Transverse colon (tissue), 4 donors: ENCODE results near the gene NQO2. TPM values are rescaled to one million over a fixed set of nuclear protein-coding genes. Genes with fewer than 3 reads are reported as not detected.
"Not testable (repeated sequence)": the region's sequence is repeated elsewhere in the genome, so short reads cannot be mapped to it uniquely, and the experiment has no call there.

Experiments used
- DNase-seq: peaks from one replicate; pipeline ENCODE4 v3.0.0-alpha.2; 2019
- H3K27ac ChIP-seq, 4 donors: fragments of 200-600 bp; sonication (generic); 2 replicates each; pipeline ENCODE4 v1.5.1; 2016 to 2018; ENCODE audit warnings: inconsistent platforms in 4 of 4
- H3K27me3 ChIP-seq: fragments of 200-600 bp; sonication (generic); 2 replicates; pipeline ENCODE4 v1.5.1; 2017; ENCODE audit warnings: inconsistent platforms
- H3K36me3 ChIP-seq, 4 donors: fragments of 200-600 bp; sonication (generic); 2 replicates each; pipeline ENCODE4 v1.5.1; 2017 to 2019; ENCODE audit warnings: inconsistent platforms in 4 of 4
- H3K4me1 ChIP-seq, 4 donors: fragments of 200-600 bp; sonication (generic); 2 replicates each; pipeline ENCODE4 v1.5.1; 2017 to 2020; ENCODE audit warnings: inconsistent platforms in 4 of 4
- H3K4me3 ChIP-seq, 4 donors: fragments of 200-600 bp; sonication (generic); 1 replicate in 1 of 4; 2 replicates in 3 of 4; pipeline versions ENCODE4 v1.5.1 to v1.6.1; 2017 to 2019; ENCODE audit warnings: inconsistent platforms in 4 of 4
- H3K9me3 ChIP-seq, 2 donors: fragments of 200-600 bp; sonication (generic); 2 replicates each; pipeline ENCODE4 v1.5.1; 2017 to 2019; ENCODE audit warnings: inconsistent platforms in 2 of 2
- EP300 ChIP-seq: sonication (generic); formaldehyde crosslinking; IDR thresholded peaks from one replicate; pipeline ENCODE4 v1.6.1; 2017; ENCODE audit warnings: antibody characterized with exemption, low read depth
- POLR2A ChIP-seq: fragments of 450-650 bp; IDR thresholded peaks from one replicate; pipeline ENCODE4 v1.6.1; 2016; ENCODE audit warnings: antibody characterized with exemption, mild to moderate bottlenecking, moderate library complexity
- POLR2AphosphoS5 ChIP-seq, 3 donors: sonication (generic); formaldehyde crosslinking; IDR thresholded peaks; one replicate each; pipeline ENCODE4 v1.6.1; 2016; ENCODE audit warnings: antibody characterized with exemption in 3 of 3
- WGBS, 2 donors: methylation state at CpG; one replicate each; pipeline ENCODE4 v1.1.5; 2018; ENCODE audit warnings: low coverage in 1 of 2; 5-methylcytosine and 5-hydroxymethylcytosine counted together
- in situ Hi-C, 4 donors: fragments of 200-750 bp; cut with MboI; loops; one replicate each; pipeline versions ENCODE4 v1.15.0 to v1.15.1; 2017; ENCODE audit warnings: low sequenced_read_pairs in 3 of 4, low pct_ligation_motif_present in 1 of 4, low pct_unique_long_range_greater_than_20kb in 1 of 4
- intact Hi-C: fragments of 100-400 bp; cut with DNase I; formaldehyde crosslinking; loops from one replicate; pipeline ENCODE4 v1.15.1; 2023; ENCODE audit warnings: low total_unique reads
- total RNA-seq, 4 donors: library from RNA; depleted of rRNA; stranded (reverse); fragments of >200 nt; gene quantifications; one replicate each; pipeline ENCODE4 v1.1.0, GENCODE V29; 2016
- TF ChIP-seq, protein P1 (sequence below), 5 experiments: fragments of 200-600 bp in 3 of 5; fragments of 450-650 bp in 2 of 5; sonication (generic) in 3 of 5; IDR thresholded peaks; 1 replicate in 2 of 5; 2 replicates in 3 of 5; pipeline ENCODE4 v1.5.1; 2016 to 2017; ENCODE audit warnings: antibody characterized with exemption in 5 of 5, inconsistent platforms in 3 of 5, mild to moderate bottlenecking in 2 of 5, moderate library complexity in 1 of 5

NQO2 gene
- total RNA-seq, 4 donors from 2014 or later, result 1.00 to 9.7 (median 7.2) TPM

DNA sequence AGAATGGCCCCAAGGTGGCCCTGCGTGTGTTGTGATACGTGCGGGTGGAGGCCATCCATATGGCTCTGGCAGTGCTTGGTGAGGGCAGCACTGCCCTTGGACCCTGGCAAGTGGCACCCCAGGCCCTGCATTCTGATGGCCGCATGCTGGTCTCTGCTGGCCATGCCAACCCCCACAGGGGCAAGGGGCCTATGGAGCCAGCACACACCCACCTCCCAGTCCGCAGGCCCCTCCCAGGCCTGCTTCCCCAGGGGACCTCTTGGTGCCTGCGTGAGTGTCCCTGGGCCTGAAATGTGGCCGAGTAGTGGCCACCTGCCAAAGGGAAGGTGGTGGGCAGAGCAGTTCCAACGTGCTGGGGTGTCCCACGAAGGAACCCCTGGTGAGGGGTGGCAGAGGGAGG lies 17.6 kb downstream of the NQO2 start:
- peaks cover 0 to 21% (median 9%) of the 10 kb centered on the region in 4 donors for H3K4me1 ChIP-seq
- no peaks in the 10 kb centered on the region for H3K27me3 ChIP-seq
- WGBS, 2 donors, result 90 to 100% methylated on average over 2 to 8 of the region's 9 CpGs
- TF ChIP-seq EP300, result no peak
- TF ChIP-seq, protein P1, sequence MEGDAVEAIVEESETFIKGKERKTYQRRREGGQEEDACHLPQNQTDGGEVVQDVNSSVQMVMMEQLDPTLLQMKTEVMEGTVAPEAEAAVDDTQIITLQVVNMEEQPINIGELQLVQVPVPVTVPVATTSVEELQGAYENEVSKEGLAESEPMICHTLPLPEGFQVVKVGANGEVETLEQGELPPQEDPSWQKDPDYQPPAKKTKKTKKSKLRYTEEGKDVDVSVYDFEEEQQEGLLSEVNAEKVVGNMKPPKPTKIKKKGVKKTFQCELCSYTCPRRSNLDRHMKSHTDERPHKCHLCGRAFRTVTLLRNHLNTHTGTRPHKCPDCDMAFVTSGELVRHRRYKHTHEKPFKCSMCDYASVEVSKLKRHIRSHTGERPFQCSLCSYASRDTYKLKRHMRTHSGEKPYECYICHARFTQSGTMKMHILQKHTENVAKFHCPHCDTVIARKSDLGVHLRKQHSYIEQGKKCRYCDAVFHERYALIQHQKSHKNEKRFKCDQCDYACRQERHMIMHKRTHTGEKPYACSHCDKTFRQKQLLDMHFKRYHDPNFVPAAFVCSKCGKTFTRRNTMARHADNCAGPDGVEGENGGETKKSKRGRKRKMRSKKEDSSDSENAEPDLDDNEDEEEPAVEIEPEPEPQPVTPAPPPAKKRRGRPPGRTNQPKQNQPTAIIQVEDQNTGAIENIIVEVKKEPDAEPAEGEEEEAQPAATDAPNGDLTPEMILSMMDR (IDR thresholded peaks at IDR 0.05), result no peak
- TF ChIP-seq POLR2AphosphoS5 (IDR thresholded peaks at IDR 0.05), result no peak
- TF ChIP-seq POLR2A, result no peak
- H3K4me3 ChIP-seq, result no peak overlapping the region
- in situ Hi-C loops, result no loop called here
- H3K9me3 ChIP-seq, result no peaks in the 10 kb centered on the region
- no peaks in the 10 kb centered on the region for H3K36me3 ChIP-seq
- intact Hi-C loops, result no loop called here
- no peak overlapping the region for H3K27ac ChIP-seq
- no peak for DNase-seq

DNA sequence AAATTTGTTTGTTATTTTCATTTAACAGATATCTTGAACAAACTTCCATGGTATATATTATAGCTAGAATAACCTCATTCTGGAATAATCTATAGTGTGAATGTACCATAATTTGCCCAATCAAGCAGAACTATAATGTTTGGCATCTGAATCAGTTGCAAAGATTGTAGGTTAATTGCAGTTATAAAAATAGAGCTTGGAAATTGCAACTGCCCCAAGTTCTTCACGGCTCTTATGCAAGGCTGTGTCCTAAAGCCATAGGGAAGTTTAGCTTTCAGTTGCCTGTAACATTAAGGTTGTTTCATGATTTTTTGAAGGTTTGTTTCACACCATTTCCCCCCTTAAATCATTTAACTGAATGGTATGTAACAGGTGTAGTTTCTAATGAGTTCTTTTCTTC lies 19.4 kb downstream of the NQO2 start:
- peaks cover 2 to 37% (median 13%) of the 10 kb centered on the region in 4 donors for H3K4me1 ChIP-seq
- TF ChIP-seq, protein P1 (IDR thresholded peaks at IDR 0.05), result no peak
- no peak for TF ChIP-seq EP300
- TF ChIP-seq POLR2AphosphoS5 (IDR thresholded peaks at IDR 0.05), result no peak
- no peak for TF ChIP-seq POLR2A
- in situ Hi-C loops, result no loop called here
- no peaks in the 10 kb centered on the region for H3K9me3 ChIP-seq
- 14 to 47% methylated on average over 1 of the region's 1 CpG for WGBS, 2 donors
- H3K27me3 ChIP-seq, result no peaks in the 10 kb centered on the region
- H3K27ac ChIP-seq, result no peak overlapping the region
- no peaks in the 10 kb centered on the region for H3K36me3 ChIP-seq
- no peak overlapping the region for H3K4me3 ChIP-seq
- DNase-seq, result no peak
- intact Hi-C loops, result no loop called here

DNA sequence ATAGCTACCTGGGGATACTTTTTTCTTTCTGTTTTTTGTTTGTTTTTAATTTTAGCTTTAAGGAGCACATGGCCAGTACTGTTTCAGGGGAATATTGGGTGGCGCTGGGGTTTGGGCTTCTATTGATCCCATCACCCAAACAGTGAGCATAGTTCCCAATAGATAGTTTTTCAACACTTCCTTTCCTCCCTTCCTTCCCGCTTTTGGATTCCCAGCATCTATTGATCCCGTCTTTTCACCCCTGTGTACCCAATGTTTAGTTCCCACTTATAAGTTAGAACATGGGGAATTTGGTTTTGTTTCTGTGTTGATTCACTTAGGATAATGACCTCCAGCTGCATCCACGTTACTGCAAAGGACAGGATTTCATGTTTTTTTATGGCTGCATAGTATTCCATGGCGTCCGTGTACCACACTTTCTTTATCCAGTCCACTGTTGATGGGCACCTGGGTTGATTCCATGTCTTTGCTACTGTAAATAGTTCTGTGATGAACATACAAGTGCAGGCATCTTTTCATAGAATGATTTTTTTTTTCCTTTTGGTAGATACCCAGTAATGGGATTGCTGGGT lies 20.1 kb downstream of the NQO2 start:
- TF ChIP-seq, protein P1 (IDR thresholded peaks at IDR 0.05), result no peak
- TF ChIP-seq POLR2A, result no peak
- TF ChIP-seq POLR2AphosphoS5 (IDR thresholded peaks at IDR 0.05), result no peak
- TF ChIP-seq EP300, result no peak
- H3K27ac ChIP-seq, result no peak overlapping the region
- H3K9me3 ChIP-seq, result no peaks in the 10 kb centered on the region
- DNase-seq, result no peak
- H3K4me1 ChIP-seq, result peaks cover 9 to 45% (median 19%) of the 10 kb centered on the region in 4 donors
- H3K4me3 ChIP-seq, result no peak overlapping the region
- H3K36me3 ChIP-seq, result no peaks in the 10 kb centered on the region
- intact Hi-C loops, result no loop called here
- H3K27me3 ChIP-seq, result no peaks in the 10 kb centered on the region
- in situ Hi-C loops, result no loop called here
- WGBS, 2 donors, result 91 to 95% methylated on average over 4 to 6 of the region's 6 CpGs

DNA sequence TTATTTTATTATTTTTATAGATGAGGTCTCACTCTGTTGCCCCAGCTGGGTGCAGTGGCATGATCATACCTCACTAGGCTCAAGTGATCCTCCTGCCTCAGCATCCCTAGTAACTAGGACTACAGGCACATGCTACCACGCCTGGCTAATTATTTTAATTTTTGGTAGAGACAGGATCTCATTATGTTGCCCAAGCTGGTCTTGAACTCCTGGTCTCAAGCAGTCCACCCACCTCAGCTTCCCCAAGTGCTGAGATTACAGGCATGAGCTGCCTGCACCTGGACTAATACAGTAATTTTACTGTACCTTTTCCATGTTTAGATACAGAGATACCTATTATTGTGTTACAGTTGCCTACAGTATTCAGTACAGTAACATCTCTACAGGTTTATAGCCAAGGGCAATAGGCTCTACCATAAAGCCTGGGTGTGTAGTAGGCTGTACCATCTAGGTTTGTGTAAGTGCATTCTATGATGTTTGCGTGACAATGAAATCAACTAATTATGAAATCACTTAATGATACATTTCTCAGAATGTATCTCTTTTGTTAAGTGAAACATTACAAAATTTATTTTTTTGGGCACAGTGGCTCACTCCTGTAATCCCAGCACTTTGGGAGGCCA lies 21.4 kb downstream of the NQO2 start:
- in situ Hi-C loops, DNase-seq: not testable (repeated sequence)

More for the DNA sequence above, 21.4 kb downstream of the NQO2 start:
- H3K36me3 ChIP-seq, H3K9me3 ChIP-seq, H3K4me3 ChIP-seq, H3K27me3 ChIP-seq, H3K27ac ChIP-seq, intact Hi-C loops: not testable (repeated sequence)
- WGBS, 2 donors, result 74 to 100% methylated on average over 1 to 2 of the region's 2 CpGs
- peaks cover 9 to 54% (median 20%) of the 10 kb centered on the region in 4 donors for H3K4me1 ChIP-seq
